T-helper 1 cell (primary cell): ENCODE measurements around the gene IL1RAPL2.
A peak's percentile ranks its signal among the peaks of the same experiment; 100 is the strongest.
"Not testable (repeated sequence)": the region's sequence is repeated elsewhere in the genome, so short reads cannot be mapped to it uniquely, and the experiment has no call there.

ENCODE experiments used
- DNase-seq, 5 donors: peaks; one replicate each; pipeline ENCODE4 v3.0.0-alpha.2; 2012 to 2020

The IL1RAPL2 gene

GRCh38 chrX:104863466-104863865 is 297.5 kb downstream of the IL1RAPL2 start:
- no peak for DNase-seq

DNA sequence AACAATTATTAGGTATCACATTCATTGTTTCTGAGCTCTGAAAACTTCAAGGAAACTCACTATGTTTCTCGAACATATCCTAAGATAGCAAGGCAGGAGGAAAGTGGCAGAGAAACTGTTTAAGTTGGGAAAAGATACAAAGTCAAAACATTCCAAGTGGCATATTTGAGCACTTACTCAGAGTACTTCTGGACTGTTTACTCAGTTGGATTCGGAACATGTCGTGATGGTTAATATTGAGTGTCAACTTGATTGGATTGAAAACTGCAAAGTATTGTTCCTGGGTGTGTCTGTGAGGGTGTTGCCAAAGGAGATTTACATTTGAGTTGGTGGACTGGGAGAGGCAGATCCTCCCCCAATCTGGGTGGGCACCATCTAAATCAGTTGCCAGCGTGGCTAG is 298.3 kb downstream of the IL1RAPL2 start:
- no peak for DNase-seq

GRCh38 chrX:104877504-104877903 is 311.5 kb downstream of the IL1RAPL2 start:
- no peak for DNase-seq

GRCh38 chrX:104902070-104902469 is 336.1 kb downstream of the IL1RAPL2 start:
- DNase-seq, result no peak

DNA sequence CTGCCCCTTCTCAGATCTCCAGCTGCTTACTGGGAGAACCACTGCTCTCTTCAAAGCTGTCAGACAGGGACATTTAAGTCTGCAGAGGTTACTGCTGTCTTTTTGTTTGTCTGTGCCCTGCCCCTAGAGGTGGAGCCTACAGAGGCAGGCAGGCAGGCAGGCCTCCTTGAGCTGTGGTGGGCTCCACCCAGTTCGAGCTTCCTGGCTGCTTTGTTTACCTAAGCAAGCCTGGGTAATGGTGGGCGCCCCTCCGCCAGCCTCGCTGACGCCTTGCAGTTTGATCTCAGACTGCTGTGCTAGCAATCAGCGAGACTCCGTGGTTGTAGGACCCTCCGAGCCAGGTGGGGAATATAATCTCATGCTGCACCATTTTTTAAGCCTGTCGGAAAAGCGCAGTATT is 343.7 kb downstream of the IL1RAPL2 start:
- not testable (repeated sequence) for DNase-seq

GRCh38 chrX:104913348-104913747 is 347.3 kb downstream of the IL1RAPL2 start:
- no peak for DNase-seq

DNA sequence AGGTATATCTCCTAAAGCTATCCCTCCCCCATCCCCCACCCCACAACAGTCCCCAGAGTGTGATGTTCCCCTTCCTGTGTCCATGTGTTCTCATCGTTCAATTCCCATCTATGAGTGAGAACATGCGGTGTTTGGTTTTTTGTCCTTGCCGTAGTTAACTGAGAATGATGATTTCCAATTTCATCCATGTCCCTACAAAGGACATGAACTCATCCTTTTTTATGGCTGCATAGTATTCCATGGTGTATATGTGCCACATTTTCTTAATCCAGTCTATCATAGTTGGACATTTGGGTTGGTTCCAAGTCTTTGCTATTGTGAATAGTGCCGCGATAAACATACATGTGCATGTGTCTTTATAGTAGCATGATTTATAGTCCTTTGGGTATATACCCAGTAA is 348.7 kb downstream of the IL1RAPL2 start:
- not testable (repeated sequence) for DNase-seq

GRCh38 chrX:104918122-104918521 is 352.1 kb downstream of the IL1RAPL2 start:
- DNase-seq, result no peak

GRCh38 chrX:104921584-104922205 is 355.7 kb downstream of the IL1RAPL2 start:
- no peak for DNase-seq

DNA sequence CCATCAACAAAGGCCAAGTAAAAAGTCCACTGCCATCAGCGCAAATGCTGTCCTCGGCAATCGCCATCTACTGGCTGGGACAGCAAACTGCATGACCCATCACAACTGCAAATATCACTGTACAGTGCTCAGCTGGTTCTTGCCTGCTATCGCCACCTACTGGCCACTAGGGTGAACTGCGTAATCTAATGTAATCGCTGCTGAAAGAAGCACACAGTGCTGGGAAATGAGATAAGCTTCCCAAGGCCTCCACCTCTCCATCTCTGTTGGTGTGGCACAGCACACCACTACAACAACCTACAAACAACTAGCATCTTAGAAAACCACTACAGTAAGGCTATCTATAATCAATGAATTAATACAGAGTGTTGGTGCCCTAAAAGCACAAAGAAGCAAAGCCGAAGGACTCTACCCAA is 356.2 kb downstream of the IL1RAPL2 start:
- peak in 4 of 5 donors; percentile 7 to 71 (median 14) for DNase-seq

GRCh38 chrX:104929324-104929723 is 363.3 kb downstream of the IL1RAPL2 start:
- no peak for DNase-seq

GRCh38 chrX:104935581-104935980 is 369.6 kb downstream of the IL1RAPL2 start:
- no peak for DNase-seq

GRCh38 chrX:104953251-104953650 is 387.3 kb downstream of the IL1RAPL2 start:
- DNase-seq, result no peak

DNA sequence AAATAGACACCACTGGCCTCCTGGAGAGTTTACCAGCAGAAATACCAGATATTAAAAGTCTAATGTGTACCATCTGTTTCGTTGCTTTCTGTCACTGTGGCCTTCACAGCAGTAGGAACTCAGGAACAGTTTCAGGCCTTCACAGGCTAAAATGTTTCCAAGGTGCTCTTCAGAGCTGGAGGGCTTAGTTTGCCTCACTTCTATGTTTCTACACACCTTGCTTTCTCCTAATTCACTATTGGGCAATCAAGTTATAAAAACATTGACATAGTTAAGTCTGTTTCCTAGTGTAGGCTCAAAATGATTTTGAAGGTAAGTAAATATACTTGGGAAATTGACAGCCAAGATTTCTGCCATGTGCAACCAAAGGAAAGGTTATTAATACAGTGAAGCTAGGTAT is 395.9 kb downstream of the IL1RAPL2 start:
- DNase-seq, result no peak

DNA sequence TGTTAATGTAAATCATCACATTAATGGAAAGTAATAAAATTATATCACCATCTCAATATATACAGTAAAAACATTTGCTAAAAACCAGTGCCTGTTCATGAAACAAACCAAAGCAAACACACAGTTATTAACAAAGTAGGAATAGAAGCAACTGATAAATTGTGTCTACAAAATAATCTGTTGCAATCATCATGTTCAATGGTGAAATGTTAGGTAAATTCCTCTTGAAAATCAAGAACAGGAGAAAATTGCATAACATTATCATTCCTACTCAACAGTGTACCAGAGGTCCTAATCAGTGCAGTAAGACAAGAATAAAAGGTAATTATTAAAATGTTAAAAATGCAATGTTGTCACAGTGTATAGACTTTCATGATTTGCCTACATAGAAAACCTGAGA is 402.2 kb downstream of the IL1RAPL2 start:
- no peak for DNase-seq

GRCh38 chrX:104972737-104973136 is 406.7 kb downstream of the IL1RAPL2 start:
- DNase-seq, result no peak

DNA sequence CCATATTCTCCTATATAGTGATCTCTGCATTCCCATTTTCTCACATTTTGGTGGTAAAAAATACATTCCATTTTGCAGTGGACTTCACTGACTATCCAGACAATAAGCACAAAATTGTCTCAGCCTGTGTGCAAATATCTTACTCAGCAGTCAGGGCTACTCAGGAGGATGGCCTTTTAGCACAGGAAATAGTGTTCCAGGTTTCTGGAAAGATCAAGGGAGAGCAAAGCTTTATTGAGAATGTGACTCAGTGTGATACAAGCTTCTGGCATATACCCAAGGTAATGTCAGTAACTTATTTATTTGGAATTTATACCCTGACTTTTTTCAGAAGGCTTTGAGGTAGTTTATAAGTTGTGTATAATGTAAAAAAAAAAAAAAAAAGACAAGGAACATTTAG is 421.1 kb downstream of the IL1RAPL2 start:
- DNase-seq, result no peak

GRCh38 chrX:104988038-104988437 is 422.0 kb downstream of the IL1RAPL2 start:
- DNase-seq, result no peak

DNA sequence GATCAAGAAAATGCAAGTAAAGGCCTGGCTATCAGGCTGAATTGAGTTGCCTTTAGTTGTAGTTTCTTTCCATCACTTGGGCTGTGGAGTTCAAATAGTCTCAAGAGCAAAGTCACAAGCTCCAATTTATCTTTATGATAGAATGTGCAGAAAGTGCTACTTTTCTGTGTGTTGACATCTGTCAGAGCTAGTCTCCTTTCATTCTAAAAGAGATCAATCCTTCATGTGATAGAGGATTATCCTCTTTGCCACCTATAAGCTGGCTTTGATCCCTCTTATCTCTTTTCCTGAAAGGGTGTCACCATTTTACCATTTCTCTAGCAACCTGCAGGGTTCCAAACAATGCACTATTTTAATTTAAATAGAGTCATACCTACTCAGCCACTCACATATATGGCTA is 429.5 kb downstream of the IL1RAPL2 start:
- no peak for DNase-seq

GRCh38 chrX:105006103-105006502 is 440.1 kb downstream of the IL1RAPL2 start:
- no peak for DNase-seq

DNA sequence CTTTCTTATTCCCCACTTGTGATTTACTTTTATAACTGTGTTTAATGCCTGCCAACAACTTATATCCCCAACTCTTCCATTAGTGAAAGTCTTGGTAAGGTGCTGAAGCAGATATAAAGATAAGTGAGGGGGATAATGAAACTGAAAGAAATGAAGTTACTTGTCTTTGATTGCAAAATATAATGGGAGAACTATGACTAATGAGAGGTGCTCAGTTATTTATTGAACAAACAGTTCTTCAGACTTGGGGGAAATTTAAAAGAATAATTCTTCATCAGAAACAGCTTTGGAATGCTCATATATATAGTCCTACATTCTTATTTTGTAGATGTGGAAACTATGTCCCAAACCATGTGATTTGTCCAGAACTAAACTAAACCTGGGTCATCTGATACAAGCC is 441.0 kb downstream of the IL1RAPL2 start:
- no peak for DNase-seq

DNA sequence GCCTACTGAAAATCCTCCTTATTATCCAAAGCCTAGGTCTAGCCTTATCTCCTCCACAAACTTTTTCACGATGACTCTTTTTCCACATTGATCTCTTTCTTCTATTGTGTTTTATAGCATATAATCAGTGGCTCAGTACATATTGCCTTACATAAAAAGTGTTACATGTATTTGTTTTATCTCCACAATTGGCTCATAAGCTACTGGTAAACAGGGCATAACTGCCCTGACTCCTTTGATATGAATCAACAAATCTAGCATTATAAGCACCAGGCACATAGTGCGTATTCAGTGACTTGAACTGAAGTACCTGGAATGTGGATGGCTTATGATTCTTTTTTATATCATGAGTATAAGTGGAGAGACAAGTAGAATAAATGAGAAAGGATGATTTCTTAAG is 447.7 kb downstream of the IL1RAPL2 start:
- DNase-seq, result no peak

DNA sequence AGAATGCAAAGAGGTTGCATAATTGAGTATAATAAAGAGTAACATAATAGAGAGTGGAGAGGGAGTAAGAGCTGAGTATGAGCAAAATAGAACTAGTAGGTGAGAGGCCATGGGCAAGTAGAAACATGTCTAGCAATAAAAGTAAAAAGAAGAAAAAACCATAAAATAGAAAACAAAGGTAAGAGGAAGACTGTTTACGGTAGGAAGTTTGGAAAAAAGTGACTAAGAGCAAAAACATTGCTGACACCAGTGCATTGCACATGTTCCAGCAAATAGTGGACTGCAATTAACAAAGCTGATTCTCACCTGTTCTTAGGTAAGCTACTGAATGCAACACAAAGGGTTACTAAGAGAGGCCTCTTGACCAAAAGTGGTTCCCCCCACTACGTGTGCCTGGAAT is 451.6 kb downstream of the IL1RAPL2 start:
- no peak for DNase-seq

- DNase-seq, result no peak
These were observed 452.9 kb downstream of the IL1RAPL2 start for GRCh38 chrX:105018865-105019264.

GRCh38 chrX:105028962-105029361 is 463.0 kb downstream of the IL1RAPL2 start:
- not testable (repeated sequence) for DNase-seq
